Lower leg skin (tissue), 3 donors: ENCODE data around the gene ZBTB7C.

ENCODE experiments used
- POLR2A ChIP-seq, 2 donors: fragments of 450-650 bp; IDR thresholded peaks; one replicate each; pipeline ENCODE4 v1.6.1; 2016 to 2017; ENCODE audit warnings: antibody characterized with exemption in 2 of 2, mild to moderate bottlenecking in 1 of 2, moderate library complexity in 1 of 2
- TF ChIP-seq, protein P1 (sequence below), 3 donors: fragments of 450-650 bp; IDR thresholded peaks; one replicate each; pipeline ENCODE4 v1.5.1; 2016; ENCODE audit warnings: antibody characterized with exemption in 3 of 3, mild to moderate bottlenecking in 3 of 3, moderate library complexity in 2 of 3

- TF ChIP-seq, protein P1, sequence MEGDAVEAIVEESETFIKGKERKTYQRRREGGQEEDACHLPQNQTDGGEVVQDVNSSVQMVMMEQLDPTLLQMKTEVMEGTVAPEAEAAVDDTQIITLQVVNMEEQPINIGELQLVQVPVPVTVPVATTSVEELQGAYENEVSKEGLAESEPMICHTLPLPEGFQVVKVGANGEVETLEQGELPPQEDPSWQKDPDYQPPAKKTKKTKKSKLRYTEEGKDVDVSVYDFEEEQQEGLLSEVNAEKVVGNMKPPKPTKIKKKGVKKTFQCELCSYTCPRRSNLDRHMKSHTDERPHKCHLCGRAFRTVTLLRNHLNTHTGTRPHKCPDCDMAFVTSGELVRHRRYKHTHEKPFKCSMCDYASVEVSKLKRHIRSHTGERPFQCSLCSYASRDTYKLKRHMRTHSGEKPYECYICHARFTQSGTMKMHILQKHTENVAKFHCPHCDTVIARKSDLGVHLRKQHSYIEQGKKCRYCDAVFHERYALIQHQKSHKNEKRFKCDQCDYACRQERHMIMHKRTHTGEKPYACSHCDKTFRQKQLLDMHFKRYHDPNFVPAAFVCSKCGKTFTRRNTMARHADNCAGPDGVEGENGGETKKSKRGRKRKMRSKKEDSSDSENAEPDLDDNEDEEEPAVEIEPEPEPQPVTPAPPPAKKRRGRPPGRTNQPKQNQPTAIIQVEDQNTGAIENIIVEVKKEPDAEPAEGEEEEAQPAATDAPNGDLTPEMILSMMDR (IDR thresholded peaks at IDR 0.05): no peak
- TF ChIP-seq POLR2A (IDR thresholded peaks at IDR 0.05): no peak
Observed at GRCh38 chr18:48091869-48092497, 317.2 kb downstream of the ZBTB7C start.
